Keratinocyte (primary cell): ENCODE data around the gene SYNJ1. TPM values are rescaled to one million over a fixed set of nuclear protein-coding genes. Genes with fewer than 3 reads are reported as not detected.

ENCODE experiments used
- DNase-seq: peaks from one replicate; pipeline ENCODE4 v3.0.0-alpha.2; 2011; ENCODE audit warnings: low read depth, missing footprints, low spot score
- FAIRE-seq: peaks from 2 replicates; lab custom pipeline; 2011; peaks lifted over from hg19 to GRCh38; lab: Jason Lieb, UNC
- H2AFZ ChIP-seq: 2 replicates; pipeline ENCODE4 v1.6.0; 2012; ENCODE audit warnings: low read length, control low read depth, inconsistent platforms; ENCODE audit not compliant: control insufficient read depth
- H3K27ac ChIP-seq: 2 replicates; pipeline ENCODE4 v1.5.1; 2011; ENCODE audit warnings: low read length; ENCODE audit not compliant: control insufficient read depth, insufficient read depth
- H3K27me3 ChIP-seq: 3 replicates; pipeline ENCODE4 v1.6.0; 2011; ENCODE audit warnings: low read length; ENCODE audit not compliant: control insufficient read depth, insufficient read depth; ENCODE audit errors: extremely low read depth
- H3K36me3 ChIP-seq, 2 experiments: 2 replicates in 1 of 2; 3 replicates in 1 of 2; pipeline ENCODE4 v1.5.1; 2011; ENCODE audit warnings: low read length in 2 of 2, mild to moderate bottlenecking in 1 of 2; ENCODE audit not compliant: control insufficient read depth in 2 of 2, insufficient read depth in 2 of 2; ENCODE audit errors: extremely low read depth in 1 of 2
- H3K4me1 ChIP-seq: 3 replicates; pipeline ENCODE4 v1.5.1; 2011; ENCODE audit warnings: low read length; ENCODE audit not compliant: control insufficient read depth, insufficient read depth; ENCODE audit errors: extremely low read depth
- H3K4me2 ChIP-seq: 3 replicates; pipeline ENCODE4 v1.6.0; 2011; ENCODE audit warnings: low read depth, low read length; ENCODE audit not compliant: control insufficient read depth, insufficient read depth; ENCODE audit errors: extremely low read depth
- H3K4me3 ChIP-seq, 3 experiments: fragments of 200-600 bp in 1 of 3; sonication (generic) in 1 of 3; 2 replicates in 2 of 3; 3 replicates in 1 of 3; pipeline ENCODE4 v1.5.1; 2011 to 2016; ENCODE audit warnings: low read length in 3 of 3, mild to moderate bottlenecking in 3 of 3, control low read depth in 2 of 3, inconsistent platforms in 1 of 3, low read depth in 1 of 3, mixed read lengths in 1 of 3, mixed run types in 1 of 3, moderate library complexity in 1 of 3; ENCODE audit not compliant: control insufficient read depth in 2 of 3, insufficient read depth in 2 of 3; ENCODE audit errors: extremely low read depth in 1 of 3
- H3K79me2 ChIP-seq: 2 replicates; pipeline ENCODE4 v1.6.0; 2012; ENCODE audit warnings: low read length; ENCODE audit not compliant: control insufficient read depth, insufficient read depth
- H3K9ac ChIP-seq: 3 replicates; pipeline ENCODE4 v1.6.0; 2011; ENCODE audit warnings: low read length; ENCODE audit not compliant: control insufficient read depth, insufficient read depth; ENCODE audit errors: extremely low read depth
- H3K9me1 ChIP-seq: 3 replicates; pipeline ENCODE4 v1.6.0; 2011; ENCODE audit warnings: low read length; ENCODE audit not compliant: control insufficient read depth, insufficient read depth; ENCODE audit errors: extremely low read depth
- H3K9me3 ChIP-seq: 2 replicates; pipeline ENCODE4 v1.5.1; 2012; ENCODE audit warnings: low read depth, low read length; ENCODE audit not compliant: control insufficient read depth
- H4K20me1 ChIP-seq: 3 replicates; pipeline ENCODE4 v1.6.0; 2011; ENCODE audit warnings: low read length; ENCODE audit not compliant: control insufficient read depth, insufficient read depth; ENCODE audit errors: extremely low read depth
- EZH2 ChIP-seq: IDR thresholded peaks from one replicate; pipeline ENCODE4 v1.6.1; 2012; ENCODE audit warnings: inconsistent platforms, mild to moderate bottlenecking, low read length, moderate library complexity
- dilution Hi-C: fragments of 300-500 bp; cut with MboI; formaldehyde crosslinking; loops from one replicate; pipeline ENCODE4 v1.7.0; 2020; ENCODE audit warnings: low sequenced_read_pairs; ENCODE audit not compliant: extremely low pct_ligation_motif_present
- polyA plus RNA-seq, 5 experiments: library from polyadenylated mRNA; depleted of rRNA in 3 of 5; stranded (reverse) in 3 of 5; stranded (forward) in 1 of 5; unstranded in 1 of 5; fragments of >200 nt; gene quantifications; 1 replicate in 1 of 5; 2 replicates in 3 of 5; 3 replicates in 1 of 5; pipeline versions ENCODE4 v1.2.1 to v1.2.3, GENCODE V29; 2011 to 2012; ENCODE audit warnings: missing spikeins in 2 of 5, low read depth in 1 of 5, low replicate concordance in 1 of 5
- TF ChIP-seq, protein P1 (sequence below), 3 experiments: IDR thresholded peaks in 1 of 3; conservative IDR thresholded peaks in 1 of 3; optimal IDR thresholded peaks in 1 of 3; 2 replicates in 2 of 3; 3 replicates in 1 of 3; pipeline versions ENCODE3 to v1.5.1; 2011; ENCODE audit warnings: low read length in 3 of 3, mild to moderate bottlenecking in 3 of 3, moderate library complexity in 2 of 3, control low read depth in 1 of 3, inconsistent platforms in 1 of 3; ENCODE audit not compliant: insufficient read depth in 2 of 3; ENCODE audit errors: extremely low read depth in 1 of 3

The SYNJ1 gene
- polyA plus RNA-seq, 1 donor (not counting 4 experiments of a cell fraction or from before 2014, with no cell fraction given), result 4.9 TPM

DNA sequence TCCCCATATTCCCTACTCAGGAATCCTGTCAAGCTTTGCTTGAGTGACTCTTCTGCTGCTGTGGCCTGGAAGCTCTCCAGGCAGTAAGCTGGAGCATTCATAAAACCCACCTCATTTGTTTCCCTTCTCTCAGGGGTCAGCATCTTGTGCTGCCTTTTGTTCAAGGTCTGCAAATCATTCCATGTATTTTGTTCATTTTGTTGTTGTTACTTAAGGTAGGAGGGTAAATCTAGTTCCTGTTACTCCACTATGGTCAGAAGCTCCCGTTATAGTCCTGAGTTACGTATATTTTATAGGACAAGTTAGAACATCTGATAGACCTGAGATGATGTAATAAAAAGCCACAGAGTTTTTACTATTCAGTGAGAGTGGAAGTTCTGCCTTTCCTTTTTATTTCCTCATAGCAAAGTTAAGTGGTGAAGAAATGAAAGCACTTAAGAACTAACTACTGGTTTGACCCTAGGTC lies 9.9 kb downstream of the SYNJ1 start:
- Histone ChIP-seq H3K36me3 (no peaks in the 10 kb centered on the region), H3K27ac (no peak overlapping the region), H3K9me3 (no peaks in the 10 kb centered on the region), H2AFZ (no peak overlapping the region), H3K79me2 (no peaks in the 10 kb centered on the region), H3K27me3 (no peaks in the 10 kb centered on the region), H3K9me1 (no peaks in the 10 kb centered on the region), H3K4me1 (peaks cover 4% of the 10 kb centered on the region), H3K4me3 (no peak overlapping the region), H3K9ac (no peak overlapping the region), H4K20me1 (no peaks in the 10 kb centered on the region), H3K4me2 (no peak overlapping the region)
- DNase-seq (no peak), FAIRE-seq (no peak)
- dilution Hi-C loops, result no loop called here
- no peak for TF ChIP-seq EZH2
- TF ChIP-seq, protein P1, sequence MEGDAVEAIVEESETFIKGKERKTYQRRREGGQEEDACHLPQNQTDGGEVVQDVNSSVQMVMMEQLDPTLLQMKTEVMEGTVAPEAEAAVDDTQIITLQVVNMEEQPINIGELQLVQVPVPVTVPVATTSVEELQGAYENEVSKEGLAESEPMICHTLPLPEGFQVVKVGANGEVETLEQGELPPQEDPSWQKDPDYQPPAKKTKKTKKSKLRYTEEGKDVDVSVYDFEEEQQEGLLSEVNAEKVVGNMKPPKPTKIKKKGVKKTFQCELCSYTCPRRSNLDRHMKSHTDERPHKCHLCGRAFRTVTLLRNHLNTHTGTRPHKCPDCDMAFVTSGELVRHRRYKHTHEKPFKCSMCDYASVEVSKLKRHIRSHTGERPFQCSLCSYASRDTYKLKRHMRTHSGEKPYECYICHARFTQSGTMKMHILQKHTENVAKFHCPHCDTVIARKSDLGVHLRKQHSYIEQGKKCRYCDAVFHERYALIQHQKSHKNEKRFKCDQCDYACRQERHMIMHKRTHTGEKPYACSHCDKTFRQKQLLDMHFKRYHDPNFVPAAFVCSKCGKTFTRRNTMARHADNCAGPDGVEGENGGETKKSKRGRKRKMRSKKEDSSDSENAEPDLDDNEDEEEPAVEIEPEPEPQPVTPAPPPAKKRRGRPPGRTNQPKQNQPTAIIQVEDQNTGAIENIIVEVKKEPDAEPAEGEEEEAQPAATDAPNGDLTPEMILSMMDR (optimal IDR thresholded peaks at IDR 0.05 in 1 of 3, IDR thresholded peaks at IDR 0.05 in 1 of 3, conservative IDR thresholded peaks at IDR 0.05 in 1 of 3; ENCODE audit: extremely low read depth in 1 of 3, insufficient read depth in 2 of 3, low read length in 3 of 3), result no peak

DNA sequence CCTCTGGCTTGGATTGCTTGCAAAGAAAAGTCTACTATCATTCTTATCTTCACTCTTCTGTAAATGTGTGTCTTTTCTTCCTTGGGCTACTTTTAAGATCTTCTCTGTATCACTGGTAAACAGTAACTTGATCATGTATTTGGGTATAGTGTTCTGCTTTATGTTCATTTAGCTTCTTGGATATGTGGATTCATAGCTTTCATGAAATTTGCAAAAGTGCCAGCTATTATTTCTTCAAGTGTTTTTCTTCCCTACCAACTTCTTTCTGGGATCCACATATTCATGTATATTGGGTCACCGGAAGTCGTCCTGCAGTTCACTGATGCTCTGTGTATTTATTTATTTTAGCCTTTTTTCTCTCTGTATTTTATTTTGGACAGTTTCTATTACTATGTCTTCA lies 11.3 kb downstream of the SYNJ1 start:
- H3K27me3 ChIP-seq, result no peaks in the 10 kb centered on the region
- peaks cover 4% of the 10 kb centered on the region for H3K4me1 ChIP-seq
- FAIRE-seq, result no peak
- no peak for TF ChIP-seq EZH2
- TF ChIP-seq, protein P1 (optimal IDR thresholded peaks at IDR 0.05 in 1 of 3, IDR thresholded peaks at IDR 0.05 in 1 of 3, conservative IDR thresholded peaks at IDR 0.05 in 1 of 3; ENCODE audit: extremely low read depth in 1 of 3, insufficient read depth in 2 of 3, low read length in 3 of 3), result no peak
- H3K9me3 ChIP-seq, result no peaks in the 10 kb centered on the region
- H3K4me3 ChIP-seq, result no peak overlapping the region
- H2AFZ ChIP-seq, result no peak overlapping the region
- H3K36me3 ChIP-seq, result no peaks in the 10 kb centered on the region
- no peak for DNase-seq
- no peaks in the 10 kb centered on the region for H3K79me2 ChIP-seq
- no peak overlapping the region for H3K4me2 ChIP-seq
- no peak overlapping the region for H3K9ac ChIP-seq
- dilution Hi-C loops, result no loop called here
- no peaks in the 10 kb centered on the region for H3K9me1 ChIP-seq
- no peaks in the 10 kb centered on the region for H4K20me1 ChIP-seq
- H3K27ac ChIP-seq, result no peak overlapping the region
